Stimulated activated CD4-positive, alpha-beta T cell treated with anti-CD3 and anti-CD28 coated beads, Interleukin-15, amount 100 ng/mL, for 1 hour (primary cell): ENCODE results near the gene CACNA1I.
"Not testable (repeated sequence)": the region's sequence is repeated elsewhere in the genome, so short reads cannot be mapped to it uniquely, and the experiment has no call there.

ENCODE experiments used
- DNase-seq, 2 donors: peaks; one replicate each; pipeline ENCODE4 v3.0.0-alpha.2; 2020; ENCODE audit warnings: low read depth in 1 of 2, low spot score in 1 of 2

The CACNA1I gene

GRCh38 chr22:39570665-39571064 lies at the start of gene CACNA1I:
Gene CACNA1I, plus strand, starts transcription at chr22:39570753. Its CDS starts 0 bp downstream, at chr22:39570753.
- no peak for DNase-seq

- not testable (repeated sequence) for DNase-seq
These were observed 49.3 kb upstream of the CACNA1I start for GRCh38 chr22:39521106-39521885.

DNA sequence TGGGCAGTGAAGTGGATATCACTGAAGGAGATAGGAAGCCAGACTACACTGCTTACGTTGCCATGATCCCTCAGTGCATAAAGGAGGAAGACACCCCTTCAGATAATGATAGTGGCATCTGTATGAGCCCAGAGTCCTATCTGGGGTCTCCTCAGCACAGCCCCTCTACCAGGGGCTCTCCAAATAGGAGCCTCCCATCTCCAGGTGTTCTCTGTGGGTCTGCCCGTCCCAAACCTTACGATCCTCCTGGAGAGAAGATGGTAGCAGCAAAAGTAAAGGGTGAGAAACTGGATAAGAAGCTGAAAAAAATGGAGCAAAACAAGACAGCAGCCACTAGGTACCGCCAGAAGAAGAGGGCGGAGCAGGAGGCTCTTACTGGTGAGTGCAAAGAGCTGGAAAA lies 48.5 kb upstream of the CACNA1I start:
- not testable (repeated sequence) for DNase-seq

- no peak for DNase-seq
These were observed 47.8 kb upstream of the CACNA1I start for GRCh38 chr22:39522567-39523300.

GRCh38 chr22:39524089-39524752 lies 46.3 kb upstream of the CACNA1I start:
- DNase-seq, result no peak

GRCh38 chr22:39524753-39525657 lies 45.5 kb upstream of the CACNA1I start:
- no peak for DNase-seq

GRCh38 chr22:39525658-39525975 lies 44.9 kb upstream of the CACNA1I start:
- DNase-seq, result no peak

GRCh38 chr22:39526736-39527171 lies 43.8 kb upstream of the CACNA1I start:
- no peak for DNase-seq

GRCh38 chr22:39527481-39527961 lies 43.0 kb upstream of the CACNA1I start:
- DNase-seq, result no peak

DNA sequence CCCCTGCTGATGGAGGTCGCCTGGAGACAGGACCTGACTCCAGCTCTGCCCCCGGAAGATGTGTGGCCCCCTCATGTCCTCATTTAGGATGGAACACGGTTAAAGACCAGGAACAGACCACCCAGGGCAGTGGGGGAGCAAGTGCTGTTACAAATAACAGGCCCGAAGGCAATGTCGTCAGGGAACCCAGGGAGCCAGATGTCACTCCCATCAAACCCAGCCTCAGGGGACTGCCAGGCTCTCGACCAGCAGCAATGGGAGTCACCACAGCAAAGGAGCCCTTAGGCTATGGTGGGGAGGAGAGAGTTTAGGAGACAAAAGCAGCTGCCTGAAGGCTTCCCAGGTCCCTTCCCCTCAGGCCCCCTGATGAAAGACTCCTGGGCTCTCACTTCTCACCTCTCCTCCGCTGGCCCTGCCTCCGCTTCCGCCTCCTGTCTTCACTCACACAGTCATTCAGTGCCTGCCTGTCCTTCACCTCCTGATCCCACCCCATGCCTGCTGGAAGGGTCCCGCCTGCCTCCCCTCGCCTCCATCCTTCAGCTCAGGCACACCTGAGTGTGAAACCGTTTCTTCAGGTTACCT lies 42.4 kb upstream of the CACNA1I start:
- DNase-seq, result no peak

- peak; percentile 84 to 86 for DNase-seq
These were observed 41.7 kb upstream of the CACNA1I start for GRCh38 chr22:39528681-39529486.

GRCh38 chr22:39529487-39529851 lies 41.1 kb upstream of the CACNA1I start:
- no peak for DNase-seq

DNA sequence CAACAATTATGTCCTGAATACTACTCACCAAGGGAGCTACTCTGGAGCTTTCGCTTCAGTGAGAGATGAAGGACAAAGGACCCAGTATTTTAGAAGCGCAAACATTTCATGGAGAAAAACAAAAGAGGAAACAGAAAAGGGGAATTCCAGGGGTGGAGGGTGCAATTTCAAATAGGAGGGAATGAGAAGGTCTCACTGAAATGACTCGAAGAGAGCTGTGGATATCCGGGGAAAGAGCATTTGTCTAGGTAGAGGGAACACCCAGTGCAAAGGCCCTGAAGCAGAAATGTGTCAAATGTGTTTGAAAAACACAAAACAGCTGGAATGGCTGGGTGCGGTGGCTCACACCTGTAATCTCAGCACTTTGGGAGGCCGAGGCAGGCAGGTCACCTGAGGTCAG lies 40.4 kb upstream of the CACNA1I start:
- DNase-seq, result no peak

GRCh38 chr22:39530692-39531331 lies 39.7 kb upstream of the CACNA1I start:
- DNase-seq, result no peak

GRCh38 chr22:39532215-39533073 lies 38.1 kb upstream of the CACNA1I start, which contains the start of gene RPS19BP1:
Gene RPS19BP1, minus strand, starts transcription at chr22:39532748. Its CDS starts 10 bp downstream, at chr22:39532738.
- DNase-seq, result peak; percentile 97 to 98

- no peak for DNase-seq
These were observed 36.5 kb upstream of the CACNA1I start for GRCh38 chr22:39534092-39534506.

GRCh38 chr22:39534591-39535356 lies 35.8 kb upstream of the CACNA1I start:
- peak; percentile 58 to 77 for DNase-seq
